NAMALWA (cell line): ENCODE measurements around the gene GIMAP4.
"Not testable (repeated sequence)": the region's sequence is repeated elsewhere in the genome, so short reads cannot be mapped to it uniquely, and the experiment has no call there.

Source experiments
- DNase-seq: peaks from one replicate; pipeline ENCODE4 v3.0.0-alpha.2; 2015; ENCODE audit warnings: low spot score

The GIMAP4 gene

GRCh38 chr7:150580638-150581394, 13.6 kb downstream of the GIMAP4 start:
- DNase-seq = no peak

GRCh38 chr7:150585199-150585598, 18.0 kb downstream of the GIMAP4 start:
- no peak for DNase-seq

- no peak for DNase-seq
Observed at GRCh38 chr7:150586068-150586784, 19.0 kb downstream of the GIMAP4 start.

GRCh38 chr7:150586785-150587152, 19.6 kb downstream of the GIMAP4 start:
- DNase-seq = no peak

GRCh38 chr7:150587551-150587950, 20.4 kb downstream of the GIMAP4 start:
- no peak for DNase-seq

GRCh38 chr7:150594805-150595204, 27.6 kb downstream of the GIMAP4 start:
- no peak for DNase-seq

- no peak for DNase-seq
Observed at GRCh38 chr7:150595361-150595760, 28.2 kb downstream of the GIMAP4 start.

GRCh38 chr7:150603600-150603999, 36.4 kb downstream of the GIMAP4 start:
- not testable (repeated sequence) for DNase-seq

- no peak for DNase-seq
Observed at GRCh38 chr7:150610233-150610632, 43.0 kb downstream of the GIMAP4 start.

- DNase-seq = no peak
Observed at GRCh38 chr7:150612925-150613324, 45.7 kb downstream of the GIMAP4 start.

GRCh38 chr7:150613880-150614279, 46.7 kb downstream of the GIMAP4 start:
- no peak for DNase-seq

GRCh38 chr7:150614426-150614825, 47.2 kb downstream of the GIMAP4 start:
- DNase-seq = not testable (repeated sequence)

GRCh38 chr7:150615221-150615755, 48.1 kb downstream of the GIMAP4 start:
- DNase-seq = not testable (repeated sequence)

- DNase-seq = no peak
Observed at GRCh38 chr7:150620061-150620460, 52.9 kb downstream of the GIMAP4 start.

- no peak for DNase-seq
Observed at GRCh38 chr7:150620617-150621371, 53.6 kb downstream of the GIMAP4 start.

- DNase-seq = no peak
Observed at GRCh38 chr7:150621376-150621775, 54.2 kb downstream of the GIMAP4 start.
